ENCODE data around the gene PKIG. TPM values are rescaled to one million over a fixed set of nuclear protein-coding genes. Genes with fewer than 3 reads are reported as not detected.

Gene PKIG
- 1 to 10 TPM; 2.2 to 4.5 TPM for total RNA-seq
- total RNA-seq = 0.83 to 1.3 reads per million in 2 donors

GRCh38 chr20:44582311-44583025, at the start of gene PKIG:
PKIG (plus strand) TSS chr20:44582579; CDS start chr20:44614557, 31,978 bp downstream.
- H3K27ac Mint-ChIP-seq = no peak within 1 kb of the TSS

DNA sequence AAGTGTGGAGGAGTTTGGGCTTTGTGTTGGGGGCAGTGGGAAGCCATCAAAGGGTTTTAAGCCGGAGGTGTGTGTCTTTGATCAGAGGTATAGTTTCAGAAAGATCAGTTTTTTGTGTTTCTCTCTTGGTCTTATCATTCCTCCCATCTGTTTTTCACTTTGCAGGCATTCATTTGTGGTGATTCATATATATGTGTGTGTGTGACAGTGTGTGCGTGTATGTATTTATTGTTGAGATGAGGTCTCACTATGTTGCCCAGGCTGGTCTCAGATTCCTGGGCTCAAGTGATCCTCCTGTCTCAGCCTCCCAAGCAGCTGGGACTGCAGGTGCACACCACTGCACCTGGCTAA, 49.4 kb upstream of the PKIG start:
- no peak overlapping the region for H3K4me3 Mint-ChIP-seq
- H3K36me3 Mint-ChIP-seq (ENCODE audit: low read depth) = no peaks in the 10 kb centered on the region
- peak; percentile 32 for ATAC-seq
- DNase-seq = no peak
- H3K27me3 Mint-ChIP-seq = no peaks in the 10 kb centered on the region
- H3K4me1 Mint-ChIP-seq = peaks cover 4% of the 10 kb centered on the region
- no peaks in the 10 kb centered on the region for H3K9me3 ChIP-seq (ENCODE audit: control insufficient read depth, low read length, poor library complexity, severe bottlenecking)
- no peak overlapping the region for H3K27ac Mint-ChIP-seq

More at GRCh38 chr20:44582311-44583025, at the start of gene PKIG:
- Mint-ChIP-seq H3K36me3 (ENCODE audit: low read depth) (no peaks in the 10 kb centered on the region), H3K27me3 (peaks cover 25% of the 10 kb centered on the region), H3K4me1 (peaks cover 19% of the 10 kb centered on the region), H3K4me3 (peak within 1 kb of the TSS; percentile 21)
- DNase-seq = no peak
- H3K9me3 ChIP-seq (ENCODE audit: control insufficient read depth, low read length, poor library complexity, severe bottlenecking) = no peaks in the 10 kb centered on the region
- ATAC-seq = no peak

DNA sequence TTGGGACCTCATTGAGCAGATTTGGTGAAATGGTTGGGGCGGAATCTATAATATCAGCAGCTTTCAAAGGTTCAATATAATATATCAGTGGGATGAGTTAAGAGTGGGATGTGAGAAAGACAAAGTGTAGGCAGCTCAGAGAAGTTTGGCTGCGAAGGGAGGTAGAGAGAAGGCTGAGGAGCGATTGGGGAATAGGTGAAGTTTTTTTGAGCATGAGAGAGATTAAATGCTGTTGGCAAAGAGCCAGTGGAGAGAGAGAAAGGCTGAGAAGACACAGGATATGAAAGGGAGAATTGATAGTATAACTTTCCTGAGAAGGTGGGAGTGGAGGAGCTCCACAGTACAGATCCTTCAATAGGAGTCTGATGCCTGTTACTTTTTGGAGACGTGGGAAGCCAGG, 48.5 kb upstream of the PKIG start:
- H3K27ac Mint-ChIP-seq = no peak overlapping the region
- H3K4me1 Mint-ChIP-seq = peaks cover 4% of the 10 kb centered on the region
- ATAC-seq = no peak
- H3K9me3 ChIP-seq (ENCODE audit: control insufficient read depth, low read length, poor library complexity, severe bottlenecking) = no peaks in the 10 kb centered on the region
- no peak for DNase-seq
- no peak overlapping the region for H3K4me3 Mint-ChIP-seq
- no peaks in the 10 kb centered on the region for H3K36me3 Mint-ChIP-seq (ENCODE audit: low read depth)
- no peaks in the 10 kb centered on the region for H3K27me3 Mint-ChIP-seq

- no peak overlapping the region for H3K4me3 Mint-ChIP-seq
- ATAC-seq (no peak), DNase-seq (no peak)
- no peaks in the 10 kb centered on the region for H3K27me3 Mint-ChIP-seq
- H3K9me3 ChIP-seq (ENCODE audit: control insufficient read depth, low read length, poor library complexity, severe bottlenecking) = no peaks in the 10 kb centered on the region
- peak overlapping the region; percentile 65 for H3K27ac Mint-ChIP-seq
- H3K36me3 Mint-ChIP-seq (ENCODE audit: low read depth) = no peaks in the 10 kb centered on the region
- peaks cover 4% of the 10 kb centered on the region for H3K4me1 Mint-ChIP-seq
Observed at GRCh38 chr20:44536175-44536574, 46.2 kb upstream of the PKIG start.

- no peak overlapping the region for H3K4me3 Mint-ChIP-seq
- H3K36me3 Mint-ChIP-seq (ENCODE audit: low read depth) = no peaks in the 10 kb centered on the region
- DNase-seq (no peak), ATAC-seq (no peak)
- no peak overlapping the region for H3K27ac Mint-ChIP-seq
- no peaks in the 10 kb centered on the region for H3K4me1 Mint-ChIP-seq
- H3K9me3 ChIP-seq (ENCODE audit: control insufficient read depth, low read length, poor library complexity, severe bottlenecking) = no peaks in the 10 kb centered on the region
- H3K27me3 Mint-ChIP-seq = no peaks in the 10 kb centered on the region
Observed at GRCh38 chr20:44537993-44538392, 44.4 kb upstream of the PKIG start.

DNA sequence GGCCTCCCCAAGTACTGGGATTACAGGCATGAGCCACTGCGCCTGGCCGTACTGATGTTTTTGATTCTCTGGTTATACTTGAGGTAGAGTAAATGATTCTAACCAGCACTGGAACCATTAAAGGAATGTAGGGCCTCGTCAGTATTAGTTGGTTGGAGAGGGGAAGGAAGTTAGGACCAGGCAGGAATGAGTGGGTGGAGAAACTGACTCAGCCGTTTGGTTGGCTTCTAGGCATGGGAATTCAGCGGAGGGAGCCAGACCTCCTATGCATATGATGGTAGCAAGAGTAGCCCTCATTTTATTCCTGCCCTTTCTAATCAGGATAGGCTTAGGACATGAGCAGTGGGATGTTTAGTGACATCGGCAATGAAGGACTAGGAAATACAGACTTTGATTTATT, 41.5 kb upstream of the PKIG start:
- no peaks in the 10 kb centered on the region for H3K27me3 Mint-ChIP-seq
- ATAC-seq = no peak
- DNase-seq = no peak
- H3K27ac Mint-ChIP-seq = no peak overlapping the region
- H3K9me3 ChIP-seq (ENCODE audit: control insufficient read depth, low read length, poor library complexity, severe bottlenecking) = no peaks in the 10 kb centered on the region
- H3K4me3 Mint-ChIP-seq = no peak overlapping the region
- no peaks in the 10 kb centered on the region for H3K36me3 Mint-ChIP-seq (ENCODE audit: low read depth)
- no peaks in the 10 kb centered on the region for H3K4me1 Mint-ChIP-seq

DNA sequence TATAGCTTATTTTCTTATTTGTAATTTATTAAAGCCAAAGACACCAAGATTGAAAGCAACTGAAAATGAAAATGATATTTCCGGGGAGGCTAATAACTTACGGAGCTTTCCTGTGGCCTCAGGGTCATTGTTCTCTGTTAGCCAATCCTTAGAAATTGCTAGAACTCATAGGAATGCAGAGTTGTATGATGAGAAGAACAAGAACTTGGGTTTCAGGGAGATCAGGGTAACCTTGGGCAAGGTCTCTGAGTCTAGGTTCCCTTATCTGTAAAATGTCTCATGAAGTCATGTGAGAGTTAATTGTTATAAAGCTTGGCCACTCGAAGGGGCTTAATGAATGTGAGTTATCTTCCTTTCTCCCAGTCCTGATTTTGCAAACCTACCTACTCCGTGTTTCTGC, 40.4 kb upstream of the PKIG start:
- DNase-seq (no peak), ATAC-seq (no peak)
- Mint-ChIP-seq H3K36me3 (ENCODE audit: low read depth) (no peaks in the 10 kb centered on the region), H3K27ac (no peak overlapping the region), H3K27me3 (peaks cover 2% of the 10 kb centered on the region), H3K4me3 (no peak overlapping the region), H3K4me1 (no peaks in the 10 kb centered on the region)
- no peaks in the 10 kb centered on the region for H3K9me3 ChIP-seq (ENCODE audit: control insufficient read depth, low read length, poor library complexity, severe bottlenecking)

GRCh38 chr20:44542890-44543289, 39.5 kb upstream of the PKIG start:
- H3K27ac Mint-ChIP-seq = no peak overlapping the region
- DNase-seq (no peak), ATAC-seq (no peak)
- peaks cover 2% of the 10 kb centered on the region for H3K36me3 Mint-ChIP-seq (ENCODE audit: low read depth)
- H3K9me3 ChIP-seq (ENCODE audit: control insufficient read depth, low read length, poor library complexity, severe bottlenecking) = no peaks in the 10 kb centered on the region
- no peaks in the 10 kb centered on the region for H3K4me1 Mint-ChIP-seq
- no peak overlapping the region for H3K4me3 Mint-ChIP-seq
- H3K27me3 Mint-ChIP-seq = peaks cover 11% of the 10 kb centered on the region

GRCh38 chr20:44543358-44543757, 39.0 kb upstream of the PKIG start:
- DNase-seq (no peak), ATAC-seq (no peak)
- no peak overlapping the region for H3K27ac Mint-ChIP-seq
- H3K9me3 ChIP-seq (ENCODE audit: control insufficient read depth, low read length, poor library complexity, severe bottlenecking) = no peaks in the 10 kb centered on the region
- H3K27me3 Mint-ChIP-seq = peaks cover 12% of the 10 kb centered on the region
- H3K4me1 Mint-ChIP-seq = no peaks in the 10 kb centered on the region
- H3K36me3 Mint-ChIP-seq (ENCODE audit: low read depth) = peaks cover 2% of the 10 kb centered on the region
- H3K4me3 Mint-ChIP-seq = no peak overlapping the region

DNA sequence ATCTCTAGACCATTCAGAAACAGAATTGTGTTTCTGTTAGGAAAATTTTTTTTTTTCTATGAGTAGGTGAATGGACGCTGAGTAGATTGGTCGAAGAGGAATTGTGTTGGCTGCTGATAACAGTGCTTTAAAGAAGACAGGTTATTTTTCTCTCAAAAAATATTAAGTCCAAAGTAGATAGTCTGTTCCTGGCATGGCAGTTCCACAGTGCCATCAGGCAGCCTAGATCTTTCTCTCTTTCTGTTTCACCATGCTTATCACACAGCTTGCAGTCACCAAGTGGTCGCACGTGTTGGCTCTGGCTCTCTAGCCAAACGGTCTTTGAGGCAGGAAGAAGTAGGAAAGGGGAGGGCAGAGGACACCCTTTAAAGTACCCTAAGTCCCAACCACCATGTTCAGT, 38.1 kb upstream of the PKIG start:
- H3K4me3 Mint-ChIP-seq = no peak overlapping the region
- no peak for DNase-seq
- H3K4me1 Mint-ChIP-seq = no peaks in the 10 kb centered on the region
- H3K36me3 Mint-ChIP-seq (ENCODE audit: low read depth) = peaks cover 2% of the 10 kb centered on the region
- no peak overlapping the region for H3K27ac Mint-ChIP-seq
- no peaks in the 10 kb centered on the region for H3K9me3 ChIP-seq (ENCODE audit: control insufficient read depth, low read length, poor library complexity, severe bottlenecking)
- H3K27me3 Mint-ChIP-seq = peaks cover 12% of the 10 kb centered on the region
- no peak for ATAC-seq

- DNase-seq (no peak), ATAC-seq (no peak)
- H3K4me3 Mint-ChIP-seq = no peak overlapping the region
- peaks cover 2% of the 10 kb centered on the region for H3K36me3 Mint-ChIP-seq (ENCODE audit: low read depth)
- H3K27me3 Mint-ChIP-seq = peaks cover 12% of the 10 kb centered on the region
- H3K27ac Mint-ChIP-seq = no peak overlapping the region
- H3K4me1 Mint-ChIP-seq = peaks cover 2% of the 10 kb centered on the region
- no peaks in the 10 kb centered on the region for H3K9me3 ChIP-seq (ENCODE audit: control insufficient read depth, low read length, poor library complexity, severe bottlenecking)
Observed at GRCh38 chr20:44547419-44547818, 35.0 kb upstream of the PKIG start.

GRCh38 chr20:44549123-44549522, 33.3 kb upstream of the PKIG start:
- ATAC-seq (no peak), DNase-seq (no peak)
- Mint-ChIP-seq H3K27ac (no peak overlapping the region), H3K27me3 (peaks cover 12% of the 10 kb centered on the region), H3K4me1 (peaks cover 11% of the 10 kb centered on the region), H3K4me3 (no peak overlapping the region), H3K36me3 (ENCODE audit: low read depth) (peaks cover 5% of the 10 kb centered on the region)
- H3K9me3 ChIP-seq (ENCODE audit: control insufficient read depth, low read length, poor library complexity, severe bottlenecking) = no peaks in the 10 kb centered on the region

- H3K9me3 ChIP-seq (ENCODE audit: control insufficient read depth, low read length, poor library complexity, severe bottlenecking) = no peaks in the 10 kb centered on the region
- Mint-ChIP-seq H3K4me3 (no peak overlapping the region), H3K4me1 (peaks cover 11% of the 10 kb centered on the region), H3K36me3 (ENCODE audit: low read depth) (peaks cover 5% of the 10 kb centered on the region), H3K27me3 (peaks cover 9% of the 10 kb centered on the region), H3K27ac (no peak overlapping the region)
- no peak for ATAC-seq
- no peak for DNase-seq
Observed at GRCh38 chr20:44552050-44552449, 30.3 kb upstream of the PKIG start.

DNA sequence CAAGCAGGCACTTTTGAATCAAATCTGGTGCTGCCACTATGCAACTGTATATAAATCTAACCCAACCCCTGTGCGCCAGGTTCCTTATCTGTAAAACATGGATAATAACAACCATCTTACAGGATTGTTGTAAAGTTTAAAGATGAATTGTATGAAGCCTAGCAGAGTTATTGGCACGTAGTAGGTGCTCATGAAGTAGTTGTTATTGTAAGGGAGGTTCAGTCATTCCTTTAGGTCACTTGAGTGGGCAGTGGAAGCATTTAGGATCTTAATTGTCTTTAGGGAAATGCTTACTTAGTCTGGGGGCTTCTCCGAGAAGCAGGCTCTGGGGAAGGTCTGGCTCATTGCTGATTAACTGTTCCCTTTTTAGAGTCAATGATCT, 29.8 kb upstream of the PKIG start:
- no peaks in the 10 kb centered on the region for H3K9me3 ChIP-seq (ENCODE audit: control insufficient read depth, low read length, poor library complexity, severe bottlenecking)
- ATAC-seq (no peak), DNase-seq (no peak)
- Mint-ChIP-seq H3K4me3 (no peak overlapping the region), H3K27ac (peak overlapping the region; percentile 76), H3K36me3 (ENCODE audit: low read depth) (peaks cover 3% of the 10 kb centered on the region), H3K27me3 (peaks cover 4% of the 10 kb centered on the region), H3K4me1 (peaks cover 11% of the 10 kb centered on the region)

Measured in T-helper 17 cell (primary cell).